HG02852 (cell line): ENCODE results near the gene ZC3H8.

Source experiments
- ATAC-seq: cut with Tn5 transposase; IDR thresholded peaks from one replicate; pipeline ENCODE4 v1.9.1; 2021; ENCODE audit warnings: mild to moderate bottlenecking, moderate library complexity; ENCODE audit not compliant: unreplicated experiment

ZC3H8 gene

GRCh38 chr2:112166806-112167499, 87.9 kb downstream of the ZC3H8 start:
- ATAC-seq = no peak

- no peak for ATAC-seq
Measured at GRCh38 chr2:112165296-112165695, 89.5 kb downstream of the ZC3H8 start.

GRCh38 chr2:112164876-112165275, 90.0 kb downstream of the ZC3H8 start:
- no peak for ATAC-seq

GRCh38 chr2:112163541-112163981, 91.3 kb downstream of the ZC3H8 start:
- ATAC-seq = no peak

GRCh38 chr2:112162956-112163355, 91.9 kb downstream of the ZC3H8 start:
- ATAC-seq = no peak

GRCh38 chr2:112162341-112162740, 92.5 kb downstream of the ZC3H8 start:
- no peak for ATAC-seq
